GM21360 (cell line): ENCODE measurements around the gene IGF1R.

Experiments
- ATAC-seq: cut with Tn5 transposase; IDR thresholded peaks from one replicate; pipeline ENCODE4 v1.9.1; 2021; ENCODE audit warnings: mild to moderate bottlenecking, moderate library complexity; ENCODE audit not compliant: unreplicated experiment

IGF1R gene

GRCh38 chr15:98671060-98672008 is 23.0 kb downstream of the IGF1R start:
- ATAC-seq = no peak

- no peak for ATAC-seq
Observed at GRCh38 chr15:98673133-98673532, 24.8 kb downstream of the IGF1R start.

- no peak for ATAC-seq
Observed at GRCh38 chr15:98674336-98674735, 26.0 kb downstream of the IGF1R start.

GRCh38 chr15:98676586-98677270 is 28.4 kb downstream of the IGF1R start:
- no peak for ATAC-seq

- no peak for ATAC-seq
Observed at GRCh38 chr15:98677345-98678059, 29.2 kb downstream of the IGF1R start.

- ATAC-seq = no peak
Observed at GRCh38 chr15:98678484-98678883, 30.1 kb downstream of the IGF1R start.

- ATAC-seq = no peak
Observed at GRCh38 chr15:98681061-98681460, 32.7 kb downstream of the IGF1R start.

- no peak for ATAC-seq
Observed at GRCh38 chr15:98682992-98683701, 34.8 kb downstream of the IGF1R start.

GRCh38 chr15:98683831-98684230 is 35.5 kb downstream of the IGF1R start:
- ATAC-seq = no peak

GRCh38 chr15:98684436-98684835 is 36.1 kb downstream of the IGF1R start:
- no peak for ATAC-seq

GRCh38 chr15:98684995-98685525 is 36.7 kb downstream of the IGF1R start:
- ATAC-seq = no peak

- no peak for ATAC-seq
Observed at GRCh38 chr15:98686983-98687382, 38.6 kb downstream of the IGF1R start.

- no peak for ATAC-seq
Observed at GRCh38 chr15:98689431-98689861, 41.1 kb downstream of the IGF1R start.

GRCh38 chr15:98690272-98690950 is 42.1 kb downstream of the IGF1R start:
- ATAC-seq = no peak

- no peak for ATAC-seq
Observed at GRCh38 chr15:98692213-98692612, 43.9 kb downstream of the IGF1R start.

- ATAC-seq = no peak
Observed at GRCh38 chr15:98694161-98694560, 45.8 kb downstream of the IGF1R start.

- no peak for ATAC-seq
Observed at GRCh38 chr15:98698792-98699191, 50.5 kb downstream of the IGF1R start.

- ATAC-seq = no peak
Observed at GRCh38 chr15:98699591-98700424, 51.5 kb downstream of the IGF1R start.

GRCh38 chr15:98700519-98700918 is 52.2 kb downstream of the IGF1R start:
- no peak for ATAC-seq
